Ectodermal cell (in vitro differentiated cells): ENCODE data around the gene DHRSX.
"Not testable (repeated sequence)": the region's sequence is repeated elsewhere in the genome, so short reads cannot be mapped to it uniquely, and the experiment has no call there.

Source experiments
- H3K27ac ChIP-seq: 2 replicates; pipeline ENCODE4 v1.7.0; 2013; ENCODE audit warnings: mild to moderate bottlenecking, low read depth, low read length; ENCODE audit not compliant: insufficient read depth, poor library complexity, severe bottlenecking
- H3K27me3 ChIP-seq: 2 replicates; pipeline ENCODE4 v1.7.0; 2013; ENCODE audit warnings: mild to moderate bottlenecking, low read length; ENCODE audit not compliant: insufficient read depth, control insufficient read depth, poor library complexity, severe bottlenecking
- H3K36me3 ChIP-seq: one replicate; pipeline ENCODE4 v1.7.0; 2013; ENCODE audit warnings: low read length; ENCODE audit not compliant: control insufficient read depth, insufficient read depth
- H3K4me1 ChIP-seq: one replicate; pipeline ENCODE4 v1.7.0; 2013; ENCODE audit warnings: low read length; ENCODE audit not compliant: control insufficient read depth, insufficient read depth
- H3K4me3 ChIP-seq: 2 replicates; pipeline ENCODE4 v1.7.0; 2013; ENCODE audit warnings: low read depth, low read length, control low read depth; ENCODE audit not compliant: insufficient read depth
- H3K9me3 ChIP-seq: 2 replicates; pipeline ENCODE4 v1.7.0; 2013; ENCODE audit warnings: mild to moderate bottlenecking, low read length, moderate library complexity; ENCODE audit not compliant: control insufficient read depth
- WGBS, 2 experiments: methylation state at CpG; one replicate each; pipeline ENCODE4 v1.1.7; 2013; ENCODE audit warnings: missing lambda C conversion rate in 2 of 2; 5-methylcytosine and 5-hydroxymethylcytosine counted together

DHRSX gene

GRCh38 chrX:2369206-2369605, 131.6 kb downstream of the DHRSX start:
- Histone ChIP-seq H3K9me3 (no peaks in the 10 kb centered on the region), H3K36me3 (no peaks in the 10 kb centered on the region)
- 92 to 95% methylated on average over 5 of the region's 5 CpGs for WGBS, 2 experiments

GRCh38 chrX:2360731-2361130, 140.0 kb downstream of the DHRSX start:
- Histone ChIP-seq H3K27me3 (no peaks in the 10 kb centered on the region), H3K27ac (no peak overlapping the region), H3K4me1 (peaks cover 3% of the 10 kb centered on the region), H3K9me3 (no peaks in the 10 kb centered on the region), H3K4me3 (no peak overlapping the region), H3K36me3 (no peaks in the 10 kb centered on the region)
- 91% methylated on average over 8 to 9 of the region's 9 CpGs for WGBS, 2 experiments

More at GRCh38 chrX:2369206-2369605, 131.6 kb downstream of the DHRSX start:
- Histone ChIP-seq H3K27me3 (no peaks in the 10 kb centered on the region), H3K27ac (no peak overlapping the region), H3K4me1 (no peaks in the 10 kb centered on the region), H3K4me3 (no peak overlapping the region)

- H3K36me3 ChIP-seq, H3K27ac ChIP-seq, H3K9me3 ChIP-seq, H3K4me1 ChIP-seq, H3K4me3 ChIP-seq, H3K27me3 ChIP-seq: not testable (repeated sequence)
- WGBS, 2 experiments, result 80 to 95% methylated on average over 4 of the region's 4 CpGs
These were observed 141.3 kb downstream of the DHRSX start for GRCh38 chrX:2359522-2359921.

GRCh38 chrX:2351999-2352995, 148.5 kb downstream of the DHRSX start:
- no peaks in the 10 kb centered on the region for H3K36me3 ChIP-seq
- 90 to 92% methylated on average over 19 of the region's 19 CpGs for WGBS, 2 experiments
- no peak overlapping the region for H3K27ac ChIP-seq
- H3K9me3 ChIP-seq, result no peaks in the 10 kb centered on the region
- H3K27me3 ChIP-seq, result no peaks in the 10 kb centered on the region
- H3K4me3 ChIP-seq, result no peak overlapping the region
- peaks cover 11% of the 10 kb centered on the region for H3K4me1 ChIP-seq

GRCh38 chrX:2351321-2351720, 149.5 kb downstream of the DHRSX start:
- Histone ChIP-seq H3K4me1 (peaks cover 11% of the 10 kb centered on the region), H3K4me3 (no peak overlapping the region), H3K27ac (no peak overlapping the region), H3K9me3 (no peaks in the 10 kb centered on the region), H3K27me3 (no peaks in the 10 kb centered on the region), H3K36me3 (no peaks in the 10 kb centered on the region)

GRCh38 chrX:2350703-2351102, 150.1 kb downstream of the DHRSX start:
- peaks cover 11% of the 10 kb centered on the region for H3K4me1 ChIP-seq
- H3K4me3 ChIP-seq, H3K36me3 ChIP-seq, H3K9me3 ChIP-seq, H3K27me3 ChIP-seq, H3K27ac ChIP-seq: not testable (repeated sequence)
- 94 to 95% methylated on average over 4 of the region's 4 CpGs for WGBS, 2 experiments

- 95% methylated on average over 9 of the region's 9 CpGs for WGBS, 2 experiments
- not testable (repeated sequence) for H3K27ac ChIP-seq, H3K4me3 ChIP-seq, H3K9me3 ChIP-seq, H3K27me3 ChIP-seq, H3K36me3 ChIP-seq
- H3K4me1 ChIP-seq, result peaks cover 11% of the 10 kb centered on the region
These were observed 150.7 kb downstream of the DHRSX start for GRCh38 chrX:2350036-2350435.

GRCh38 chrX:2348211-2348610, 152.6 kb downstream of the DHRSX start:
- Histone ChIP-seq H3K9me3 (no peaks in the 10 kb centered on the region), H3K36me3 (no peaks in the 10 kb centered on the region), H3K4me1 (peaks cover 11% of the 10 kb centered on the region), H3K27ac (peak overlapping the region; percentile 55), H3K4me3 (no peak overlapping the region), H3K27me3 (no peaks in the 10 kb centered on the region)
- 21 to 23% methylated on average over 5 of the region's 5 CpGs for WGBS, 2 experiments

- Histone ChIP-seq H3K9me3 (no peaks in the 10 kb centered on the region), H3K4me1 (peaks cover 11% of the 10 kb centered on the region), H3K27ac (no peak overlapping the region), H3K4me3 (no peak overlapping the region), H3K36me3 (no peaks in the 10 kb centered on the region), H3K27me3 (no peaks in the 10 kb centered on the region)
- WGBS, 2 experiments, result 79 to 82% methylated on average over 7 of the region's 7 CpGs
These were observed 154.6 kb downstream of the DHRSX start for GRCh38 chrX:2346158-2346557.

GRCh38 chrX:2345562-2345961, 155.2 kb downstream of the DHRSX start:
- Histone ChIP-seq H3K27ac (no peak overlapping the region), H3K9me3 (no peaks in the 10 kb centered on the region), H3K4me1 (peaks cover 11% of the 10 kb centered on the region), H3K27me3 (no peaks in the 10 kb centered on the region), H3K4me3 (no peak overlapping the region), H3K36me3 (no peaks in the 10 kb centered on the region)
- 96 to 100% methylated on average over 4 of the region's 4 CpGs for WGBS, 2 experiments
